HG03342 (cell line): ENCODE results near the gene TULP4.

Experiments
- ATAC-seq: cut with Tn5 transposase; IDR thresholded peaks from one replicate; pipeline ENCODE4 v1.9.1; 2021; ENCODE audit warnings: mild to moderate bottlenecking, moderate library complexity; ENCODE audit not compliant: unreplicated experiment

TULP4 gene

GRCh38 chr6:158497620-158498019 lies 185.4 kb downstream of the TULP4 start:
- no peak for ATAC-seq

GRCh38 chr6:158498362-158498761 lies 186.1 kb downstream of the TULP4 start:
- no peak for ATAC-seq

GRCh38 chr6:158499601-158500000 lies 187.3 kb downstream of the TULP4 start:
- ATAC-seq, result no peak

- ATAC-seq, result no peak
These were observed 187.9 kb downstream of the TULP4 start for GRCh38 chr6:158500016-158500735.

- ATAC-seq, result no peak
These were observed 189.3 kb downstream of the TULP4 start for GRCh38 chr6:158501360-158502262.

GRCh38 chr6:158502263-158502950 lies 190.1 kb downstream of the TULP4 start:
- ATAC-seq, result no peak

- no peak for ATAC-seq
These were observed 191.0 kb downstream of the TULP4 start for GRCh38 chr6:158503222-158503621.

GRCh38 chr6:158503846-158504245 lies 191.6 kb downstream of the TULP4 start:
- no peak for ATAC-seq

GRCh38 chr6:158505194-158505593 lies 192.9 kb downstream of the TULP4 start:
- ATAC-seq, result no peak

GRCh38 chr6:158506601-158507000 lies 194.3 kb downstream of the TULP4 start:
- no peak for ATAC-seq

GRCh38 chr6:158507174-158507573 lies 194.9 kb downstream of the TULP4 start:
- ATAC-seq, result no peak

GRCh38 chr6:158508450-158508849 lies 196.2 kb downstream of the TULP4 start:
- no peak for ATAC-seq

GRCh38 chr6:158509465-158509864 lies 197.2 kb downstream of the TULP4 start:
- ATAC-seq, result no peak

- ATAC-seq, result no peak
These were observed 200.5 kb downstream of the TULP4 start for GRCh38 chr6:158512809-158513208.

GRCh38 chr6:158514176-158514575 lies 201.9 kb downstream of the TULP4 start:
- no peak for ATAC-seq

GRCh38 chr6:158514991-158515390 lies 202.7 kb downstream of the TULP4 start:
- ATAC-seq, result no peak

- no peak for ATAC-seq
These were observed 203.8 kb downstream of the TULP4 start for GRCh38 chr6:158516098-158516497.

GRCh38 chr6:158517038-158517437 lies 204.8 kb downstream of the TULP4 start:
- no peak for ATAC-seq

- no peak for ATAC-seq
These were observed 205.3 kb downstream of the TULP4 start for GRCh38 chr6:158517581-158517980.

- ATAC-seq, result peak; percentile 79
These were observed 206.2 kb downstream of the TULP4 start for GRCh38 chr6:158518191-158519127.
